DMS53 treated with DMSO at 0.1 percent for 48 hours (cell line): Measurements from ENCODE around the gene FBXL7.

Source experiments
- DNase-seq: peaks from one replicate; lab custom pipeline; 2025; ENCODE audit not compliant: unreplicated experiment; lab: John Stamatoyannopoulos, UW

FBXL7 gene

GRCh38 chr5:15980835-15981234 lies 480.9 kb downstream of the FBXL7 start:
- DNase-seq, result no peak

GRCh38 chr5:15983392-15983791 lies 483.4 kb downstream of the FBXL7 start:
- DNase-seq, result no peak
